Neuronal stem cell (in vitro differentiated cells): ENCODE results near the gene FARS2.

Experiments used
- DNase-seq: peaks from one replicate; pipeline ENCODE4 v3.0.0-alpha.2; 2013; ENCODE audit warnings: low spot score
- H2AFZ ChIP-seq: one replicate; pipeline ENCODE4 v1.6.1; 2013; ENCODE audit warnings: mild to moderate bottlenecking, low read length, inconsistent platforms
- H2AK5ac ChIP-seq: 2 replicates; pipeline ENCODE4 v1.6.1; 2013; ENCODE audit warnings: low read depth, mild to moderate bottlenecking, inconsistent platforms, low read length, moderate library complexity, mixed read lengths
- H2BK120ac ChIP-seq: 2 replicates; pipeline ENCODE4 v1.6.1; 2013; ENCODE audit warnings: low read depth, mild to moderate bottlenecking, inconsistent platforms, low read length, moderate library complexity, mixed read lengths
- H2BK12ac ChIP-seq: one replicate; pipeline ENCODE4 v1.6.1; 2013; ENCODE audit warnings: low read length, inconsistent platforms
- H2BK15ac ChIP-seq: 2 replicates; pipeline ENCODE4 v1.6.1; 2013; ENCODE audit warnings: mild to moderate bottlenecking, low read length, inconsistent platforms, mixed read lengths
- H2BK5ac ChIP-seq: one replicate; pipeline ENCODE4 v1.6.1; 2013; ENCODE audit warnings: inconsistent platforms, mild to moderate bottlenecking, low read length, moderate library complexity
- H3K14ac ChIP-seq: one replicate; pipeline ENCODE4 v1.6.1; 2013; ENCODE audit warnings: low read length, inconsistent platforms
- H3K18ac ChIP-seq: 2 replicates; pipeline ENCODE4 v1.6.1; 2013; ENCODE audit warnings: low read length, inconsistent platforms
- H3K23ac ChIP-seq: 2 replicates; pipeline ENCODE4 v1.6.1; 2013; ENCODE audit warnings: low read depth, mild to moderate bottlenecking, mixed read lengths, low read length, inconsistent platforms; ENCODE audit not compliant: poor library complexity
- H3K27ac ChIP-seq: replicated peaks from 3 replicates; pipeline ENCODE4 v1.5.1; 2013; ENCODE audit warnings: low read length, inconsistent platforms
- H3K27me3 ChIP-seq, 3 experiments: 2 replicates each; pipeline ENCODE4 v1.6.1; 2013; ENCODE audit warnings: low read length in 3 of 3, mild to moderate bottlenecking in 2 of 3, inconsistent platforms in 1 of 3, low read depth in 1 of 3, mixed read lengths in 1 of 3, moderate library complexity in 1 of 3; ENCODE audit not compliant: control insufficient read depth in 3 of 3, insufficient read depth in 3 of 3
- H3K36me3 ChIP-seq, 2 donors: replicated peaks in 1 of 2; 2 replicates each; pipeline ENCODE4 v1.6.1; 2013; ENCODE audit warnings: low read length in 2 of 2; ENCODE audit not compliant: control insufficient read depth in 2 of 2, insufficient read depth in 2 of 2
- H3K4ac ChIP-seq: 2 replicates; pipeline ENCODE4 v1.6.1; 2013; ENCODE audit warnings: inconsistent platforms, mild to moderate bottlenecking, low read length, moderate library complexity
- H3K4me1 ChIP-seq, 2 donors: 1 replicate in 1 of 2; 2 replicates in 1 of 2; pipeline ENCODE4 v1.6.1; 2013; ENCODE audit warnings: low read length in 2 of 2, low read depth in 1 of 2; ENCODE audit not compliant: control insufficient read depth in 2 of 2, insufficient read depth in 1 of 2
- H3K4me2 ChIP-seq: one replicate; pipeline ENCODE4 v1.6.1; 2013; ENCODE audit warnings: mild to moderate bottlenecking, low read length, inconsistent platforms; ENCODE audit not compliant: insufficient read depth, poor library complexity, severe bottlenecking
- H3K4me3 ChIP-seq, 2 donors: 2 replicates each; pipeline ENCODE4 v1.5.1; 2013; ENCODE audit warnings: low read length in 2 of 2, mild to moderate bottlenecking in 2 of 2, inconsistent platforms in 1 of 2, moderate library complexity in 1 of 2
- H3K79me1 ChIP-seq: one replicate; pipeline ENCODE4 v1.6.1; 2013; ENCODE audit warnings: low read depth, mild to moderate bottlenecking, inconsistent platforms, low read length, moderate library complexity
- H3K9ac ChIP-seq: one replicate; pipeline ENCODE4 v1.6.1; 2013; ENCODE audit warnings: mild to moderate bottlenecking, low read depth, low read length, inconsistent platforms; ENCODE audit not compliant: poor library complexity
- H3K9me3 ChIP-seq, 2 donors: replicated peaks in 1 of 2; 2 replicates each; pipeline versions ENCODE3 to v1.6.1; 2013; ENCODE audit warnings: low read length in 2 of 2, mild to moderate bottlenecking in 2 of 2, inconsistent platforms in 1 of 2, low read depth in 1 of 2, mixed read lengths in 1 of 2, moderate library complexity in 1 of 2; ENCODE audit not compliant: control insufficient read depth in 2 of 2, insufficient read depth in 1 of 2
- H4K8ac ChIP-seq: one replicate; pipeline ENCODE4 v1.6.1; 2013; ENCODE audit warnings: low read depth, mild to moderate bottlenecking, inconsistent platforms, low read length, moderate library complexity
- H4K91ac ChIP-seq: one replicate; pipeline ENCODE4 v1.6.1; 2013; ENCODE audit warnings: low read length, low read depth, mild to moderate bottlenecking, inconsistent platforms; ENCODE audit not compliant: poor library complexity
- WGBS, 2 donors: extraction: QIAGEN DNeasy Blood & Tissue Kit; methylation state at CpG; one replicate each; pipeline ENCODE4 v1.1.7; 2013; ENCODE audit warnings: missing lambda C conversion rate in 2 of 2, mixed read lengths in 1 of 2; ENCODE audit not compliant: insufficient read length in 2 of 2, insufficient replicate concordance in 1 of 2; ENCODE audit errors: extremely low coverage in 2 of 2; 5-methylcytosine and 5-hydroxymethylcytosine counted together

Gene FARS2

GRCh38 chr6:5492356-5492755 is 231.0 kb downstream of the FARS2 start:
- no peak overlapping the region for H3K4ac ChIP-seq
- H4K8ac ChIP-seq = no peak overlapping the region
- no peak overlapping the region for H3K23ac ChIP-seq
- no peak overlapping the region for H4K91ac ChIP-seq
- H2AFZ ChIP-seq = no peak overlapping the region
- H3K36me3 ChIP-seq = peaks cover 0 to 2% of the 10 kb centered on the region in 2 donors
- H3K27ac ChIP-seq = no peak overlapping the region
- H3K18ac ChIP-seq = no peak overlapping the region
- no peaks in the 10 kb centered on the region for H3K79me1 ChIP-seq
- no peak overlapping the region for H2BK12ac ChIP-seq
- no CpG with 5 or more reads among the region's 2 CpGs for WGBS, 2 donors
- no peak overlapping the region for H3K14ac ChIP-seq
- no peak overlapping the region for H3K9ac ChIP-seq
- H3K9me3 ChIP-seq = no peaks in the 10 kb centered on the region
- H3K4me1 ChIP-seq = no peaks in the 10 kb centered on the region
- no peak overlapping the region for H2BK120ac ChIP-seq
- H2AK5ac ChIP-seq = no peak overlapping the region
- DNase-seq = no peak
- no peak overlapping the region for H3K4me3 ChIP-seq
- no peak overlapping the region for H3K4me2 ChIP-seq
- no peak overlapping the region for H2BK5ac ChIP-seq
- H2BK15ac ChIP-seq = no peak overlapping the region
- H3K27me3 ChIP-seq = no peaks in the 10 kb centered on the region

- no peak overlapping the region for H3K9ac ChIP-seq
- H3K4me1 ChIP-seq = no peaks in the 10 kb centered on the region
- no CpG with 5 or more reads among the region's 2 CpGs for WGBS, 2 donors
- no peak overlapping the region for H2AFZ ChIP-seq
- DNase-seq = no peak
- no peak overlapping the region for H2BK12ac ChIP-seq
- H3K4ac ChIP-seq = no peak overlapping the region
- no peak overlapping the region for H4K8ac ChIP-seq
- H3K36me3 ChIP-seq = no peaks in the 10 kb centered on the region
- H3K23ac ChIP-seq = no peak overlapping the region
- H3K4me3 ChIP-seq = no peak overlapping the region
- H3K18ac ChIP-seq = no peak overlapping the region
- no peak overlapping the region for H2AK5ac ChIP-seq
- no peaks in the 10 kb centered on the region for H3K27me3 ChIP-seq
- H2BK120ac ChIP-seq = no peak overlapping the region
- H4K91ac ChIP-seq = no peak overlapping the region
- H2BK5ac ChIP-seq = no peak overlapping the region
- H3K79me1 ChIP-seq = no peaks in the 10 kb centered on the region
- no peak overlapping the region for H2BK15ac ChIP-seq
- H3K9me3 ChIP-seq = peaks cover 0 to 4% of the 10 kb centered on the region in 2 donors
- H3K27ac ChIP-seq = no peak overlapping the region
- no peak overlapping the region for H3K14ac ChIP-seq
- H3K4me2 ChIP-seq = no peak overlapping the region
Observed at GRCh38 chr6:5493806-5494205, 232.5 kb downstream of the FARS2 start.

GRCh38 chr6:5497896-5498578 is 236.7 kb downstream of the FARS2 start:
- no peak overlapping the region for H2BK120ac ChIP-seq
- no peak overlapping the region for H2AK5ac ChIP-seq
- no peaks in the 10 kb centered on the region for H3K79me1 ChIP-seq
- no peak overlapping the region for H4K8ac ChIP-seq
- peaks cover 0 to 4% of the 10 kb centered on the region in 2 donors for H3K9me3 ChIP-seq
- no peak overlapping the region for H2BK5ac ChIP-seq
- H3K14ac ChIP-seq = no peak overlapping the region
- DNase-seq = no peak
- no peaks in the 10 kb centered on the region for H3K36me3 ChIP-seq
- H2BK12ac ChIP-seq = no peak overlapping the region
- H3K4me3 ChIP-seq = no peak overlapping the region
- H3K4ac ChIP-seq = no peak overlapping the region
- H3K27ac ChIP-seq = no peak overlapping the region
- no peak overlapping the region for H4K91ac ChIP-seq
- peaks cover 13 to 20% of the 10 kb centered on the region in 2 donors for H3K4me1 ChIP-seq
- no peak overlapping the region for H2BK15ac ChIP-seq
- H3K4me2 ChIP-seq = no peak overlapping the region
- WGBS, 2 donors = no CpG with 5 or more reads among the region's 10 CpGs
- H3K18ac ChIP-seq = no peak overlapping the region
- H3K23ac ChIP-seq = no peak overlapping the region
- H3K27me3 ChIP-seq = no peaks in the 10 kb centered on the region
- no peak overlapping the region for H2AFZ ChIP-seq
- no peak overlapping the region for H3K9ac ChIP-seq

GRCh38 chr6:5498579-5498899 is 237.2 kb downstream of the FARS2 start:
- Histone ChIP-seq H3K36me3 (no peaks in the 10 kb centered on the region), H2BK15ac (no peak overlapping the region), H3K14ac (no peak overlapping the region), H2BK120ac (no peak overlapping the region), H3K4me2 (no peak overlapping the region), H2AK5ac (no peak overlapping the region), H3K9me3 (peaks cover 0 to 4% of the 10 kb centered on the region in 2 donors), H4K8ac (no peak overlapping the region), H3K18ac (no peak overlapping the region), H3K27ac (no peak overlapping the region), H3K23ac (no peak overlapping the region), H2BK12ac (no peak overlapping the region), H2BK5ac (no peak overlapping the region), H2AFZ (no peak overlapping the region), H3K4ac (no peak overlapping the region), H3K27me3 (no peaks in the 10 kb centered on the region), H3K4me1 (peaks cover 13 to 20% of the 10 kb centered on the region in 2 donors), H3K79me1 (no peaks in the 10 kb centered on the region), H3K4me3 (no peak overlapping the region), H3K9ac (no peak overlapping the region), H4K91ac (no peak overlapping the region)
- no CpG with 5 or more reads among the region's 1 CpG for WGBS, 2 donors
- DNase-seq = no peak
